AG04449 (cell line): ENCODE data around the gene RAB3B.

Source experiments
- CTCF ChIA-PET: fragments of 350-600 bp; formaldehyde crosslinking; extraction: SDS; loops from one replicate; lab custom pipeline; 2021; ENCODE audit warnings: antibody characterized with exemption; lab: Yijun Ruan, JAX
- POLR2A ChIA-PET: fragments of 400-600, 350-600 bp; formaldehyde crosslinking; extraction: SDS; loops from one replicate; lab custom pipeline; 2020; ENCODE audit warnings: antibody characterized with exemption, inconsistent platforms; lab: Yijun Ruan, JAX
- DNase-seq: peaks from one replicate; pipeline ENCODE4 v3.0.0-alpha.2; 2010; ENCODE audit warnings: low read depth, low spot score
- H3K4me3 ChIP-seq: 2 replicates; pipeline ENCODE4 v1.5.1; 2011; ENCODE audit warnings: low read depth, mild to moderate bottlenecking, control low read depth, low read length
- TF ChIP-seq, protein P1 (sequence below): IDR thresholded peaks from one replicate; pipeline ENCODE4 v1.5.1; 2011; ENCODE audit warnings: mild to moderate bottlenecking, moderate library complexity, low read length, control low read depth, inconsistent platforms; ENCODE audit not compliant: insufficient read depth; ENCODE audit errors: missing control alignments

Gene RAB3B, protein sequence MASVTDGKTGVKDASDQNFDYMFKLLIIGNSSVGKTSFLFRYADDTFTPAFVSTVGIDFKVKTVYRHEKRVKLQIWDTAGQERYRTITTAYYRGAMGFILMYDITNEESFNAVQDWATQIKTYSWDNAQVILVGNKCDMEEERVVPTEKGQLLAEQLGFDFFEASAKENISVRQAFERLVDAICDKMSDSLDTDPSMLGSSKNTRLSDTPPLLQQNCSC

DNA sequence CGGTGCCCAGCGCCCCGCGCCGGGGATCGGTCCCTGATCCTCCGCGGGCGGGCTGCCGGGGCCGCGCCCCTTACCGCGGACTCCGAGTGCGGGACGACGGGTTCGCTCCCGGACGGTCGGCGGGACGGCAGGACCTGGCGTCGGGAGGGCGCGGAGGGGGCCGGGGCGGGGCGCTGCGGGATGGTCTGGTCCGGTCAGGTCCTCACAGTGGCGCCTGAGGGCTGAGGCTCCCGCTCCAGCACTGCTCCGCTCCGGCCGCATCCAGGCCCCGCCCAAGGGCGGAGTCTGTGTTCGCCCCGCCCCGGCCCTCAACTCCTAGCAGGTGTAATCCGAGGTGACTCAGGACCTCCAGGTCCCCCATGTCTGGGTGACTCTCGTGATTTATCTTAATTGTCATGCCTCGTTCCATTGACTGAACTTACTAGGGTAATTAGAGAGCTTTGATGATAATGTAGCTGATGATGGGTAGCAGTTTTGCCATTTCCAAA lies at the start of gene RAB3B:
TSS of gene RAB3B (minus strand) at position 223 of the 488 bp plus-strand sequence. CDS start 13,583 bp downstream, outside the sequence.
- peak within 1 kb of the TSS; percentile 64 for H3K4me3 ChIP-seq
- TF ChIP-seq, protein P1, sequence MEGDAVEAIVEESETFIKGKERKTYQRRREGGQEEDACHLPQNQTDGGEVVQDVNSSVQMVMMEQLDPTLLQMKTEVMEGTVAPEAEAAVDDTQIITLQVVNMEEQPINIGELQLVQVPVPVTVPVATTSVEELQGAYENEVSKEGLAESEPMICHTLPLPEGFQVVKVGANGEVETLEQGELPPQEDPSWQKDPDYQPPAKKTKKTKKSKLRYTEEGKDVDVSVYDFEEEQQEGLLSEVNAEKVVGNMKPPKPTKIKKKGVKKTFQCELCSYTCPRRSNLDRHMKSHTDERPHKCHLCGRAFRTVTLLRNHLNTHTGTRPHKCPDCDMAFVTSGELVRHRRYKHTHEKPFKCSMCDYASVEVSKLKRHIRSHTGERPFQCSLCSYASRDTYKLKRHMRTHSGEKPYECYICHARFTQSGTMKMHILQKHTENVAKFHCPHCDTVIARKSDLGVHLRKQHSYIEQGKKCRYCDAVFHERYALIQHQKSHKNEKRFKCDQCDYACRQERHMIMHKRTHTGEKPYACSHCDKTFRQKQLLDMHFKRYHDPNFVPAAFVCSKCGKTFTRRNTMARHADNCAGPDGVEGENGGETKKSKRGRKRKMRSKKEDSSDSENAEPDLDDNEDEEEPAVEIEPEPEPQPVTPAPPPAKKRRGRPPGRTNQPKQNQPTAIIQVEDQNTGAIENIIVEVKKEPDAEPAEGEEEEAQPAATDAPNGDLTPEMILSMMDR: no peak
- DNase-seq: no peak
- POLR2A ChIA-PET: no interaction called here
- CTCF ChIA-PET: interaction anchor here (0.9 to 3.9 kb wide), 4 partner anchors 9 to 94 kb away, joined by 3 to 18 read pairs (median 4); no protein-coding TSS in a partner anchor

DNA sequence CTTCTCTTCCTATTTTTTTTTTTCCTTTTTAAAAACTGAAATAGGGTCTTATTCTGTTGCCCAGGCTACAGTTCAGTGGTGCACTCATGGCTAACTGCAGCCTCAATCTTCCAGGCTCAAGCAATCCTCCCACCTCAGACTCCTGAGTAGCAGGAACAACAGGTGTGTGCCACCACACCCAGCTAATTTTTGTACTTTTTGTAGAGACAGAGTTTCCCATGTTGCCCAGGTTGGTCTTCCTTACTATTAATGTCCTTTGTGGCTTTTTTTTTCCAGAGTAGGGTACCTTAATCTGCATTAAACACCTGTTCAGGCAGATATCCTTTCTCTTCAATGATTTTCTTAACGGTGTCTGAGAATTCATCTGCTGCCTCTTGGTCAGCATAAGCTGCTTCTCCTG lies 47.4 kb upstream of the RAB3B start:
- CTCF ChIA-PET: no interaction called here
- TF ChIP-seq, protein P1: no peak
- POLR2A ChIA-PET: no interaction called here

DNA sequence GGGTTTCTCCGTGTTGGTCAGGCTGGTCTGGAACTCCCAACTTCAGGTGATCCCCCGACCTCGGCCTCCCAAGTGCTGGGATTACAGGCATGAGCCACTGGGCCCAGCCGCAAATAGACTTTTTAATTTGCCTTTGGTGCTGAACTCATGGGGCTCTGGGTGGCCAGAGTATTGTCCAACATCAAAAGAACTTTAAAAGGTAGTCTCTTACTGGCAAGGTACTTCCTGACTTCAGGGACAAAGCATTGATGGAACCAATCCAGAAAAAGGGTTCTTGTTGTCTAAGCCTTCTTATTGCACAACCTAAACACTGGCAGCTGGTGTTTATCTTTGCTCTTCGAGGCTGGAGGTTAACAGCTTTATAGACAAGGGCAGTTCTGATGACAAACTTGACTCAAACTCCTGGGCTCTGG lies 46.9 kb upstream of the RAB3B start:
- ChIA-PET CTCF (interaction anchor here (1.1 to 1.4 kb wide), 2 partner anchors 16 to 141 kb away, joined by 3 to 4 read pairs; no protein-coding TSS in a partner anchor), POLR2A (no interaction called here)
- TF ChIP-seq, protein P1: no peak
- DNase-seq: no peak
- H3K4me3 ChIP-seq: no peak overlapping the region

More for the DNA sequence above, 47.4 kb upstream of the RAB3B start:
- no peak overlapping the region for H3K4me3 ChIP-seq
- no peak for DNase-seq

DNA sequence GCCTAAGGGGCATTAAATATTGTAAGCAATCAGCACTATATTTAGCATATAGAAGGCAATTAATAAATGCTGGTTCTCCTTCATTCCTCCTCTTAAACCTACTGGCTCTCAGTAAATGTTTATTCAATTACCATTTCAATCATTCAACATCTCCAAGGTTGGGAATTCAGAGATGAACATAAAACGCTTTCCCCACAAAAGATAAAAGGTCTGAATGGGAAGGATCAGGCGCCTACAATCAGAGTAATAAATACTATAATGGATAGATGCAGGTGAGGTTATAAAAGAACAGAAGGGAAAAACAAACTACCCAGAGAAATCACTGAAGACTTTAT lies 43.5 kb upstream of the RAB3B start:
- POLR2A ChIA-PET: interaction anchor here (0.6 to 1.7 kb wide), 3 partner anchors 21 to 27 kb away, joined by 3 to 6 read pairs (median 5); partner anchors contain the start of genes BTF3L4 and TXNDC12
- peak overlapping the region; percentile 99 for H3K4me3 ChIP-seq
- DNase-seq: no peak
- TF ChIP-seq, protein P1: no peak
- CTCF ChIA-PET: interaction anchor here (0.7 to 1.0 kb wide), 2 partner anchors 22 to 138 kb away, joined by 3 to 4 read pairs; partner anchors contain the start of gene BTF3L4

DNA sequence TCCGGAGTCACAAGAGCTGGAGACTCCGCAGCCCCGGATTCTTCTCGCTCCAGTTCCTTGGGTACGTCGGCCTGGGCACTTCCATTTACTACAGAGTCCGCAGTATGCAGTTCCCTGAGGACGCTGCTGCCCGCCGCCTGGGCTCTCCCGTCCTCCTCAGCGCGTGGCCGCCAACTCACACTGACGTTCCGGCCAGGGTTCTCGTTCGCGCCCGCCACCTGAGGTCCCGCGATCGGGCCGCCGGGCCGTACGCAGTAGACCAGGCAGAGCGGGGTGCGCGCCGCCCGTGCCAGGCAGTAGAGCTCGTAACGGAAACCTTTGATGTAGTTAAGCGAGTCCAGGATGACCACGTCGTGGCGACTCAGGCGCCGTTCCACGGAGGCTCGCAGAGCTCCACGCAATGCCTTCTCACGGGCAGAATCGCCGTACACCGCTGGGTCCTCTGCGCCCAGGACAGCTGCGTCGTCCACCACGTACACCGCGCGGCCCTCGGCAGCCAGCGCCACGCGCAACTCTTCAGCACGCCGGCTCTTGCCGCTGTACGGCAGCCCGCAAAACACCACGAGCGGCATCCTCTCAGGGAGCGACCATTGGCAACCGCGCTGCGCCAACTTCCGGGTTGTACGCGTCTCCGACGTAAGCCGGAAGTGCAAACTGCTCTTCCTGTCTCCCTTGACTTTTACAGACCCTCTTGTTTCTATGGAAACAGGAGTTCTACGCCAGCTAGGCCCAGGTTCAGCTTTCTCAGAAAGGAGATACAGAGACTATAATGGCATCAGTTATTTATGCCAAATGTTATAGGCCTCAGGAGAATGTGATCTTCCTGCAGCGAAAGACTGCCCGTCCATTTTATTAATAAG lies 42.9 kb upstream of the RAB3B start, which contains the start of gene KTI12:
TSS of gene KTI12 (minus strand) at position 621 of the 860 bp plus-strand sequence. CDS start at position 572, 49 bp downstream.
- TF ChIP-seq, protein P1: no peak
- H3K4me3 ChIP-seq: peak within 1 kb of the TSS; percentile 99
- peak; percentile 51 for DNase-seq
- POLR2A ChIA-PET: interaction anchor here (0.6 to 1.7 kb wide), 3 partner anchors 20 to 26 kb away, joined by 3 to 6 read pairs (median 5); partner anchors contain the start of genes BTF3L4 and TXNDC12
- CTCF ChIA-PET: interaction anchor here (0.7 to 1.6 kb wide), 3 partner anchors 9 to 137 kb away, joined by 3 to 6 read pairs (median 4); partner anchors contain the start of gene BTF3L4
